Stimulated activated naive CD8-positive, alpha-beta T cell treated with anti-CD3 and anti-CD28 coated beads, Interleukin-15, Interleukin-2, amounts not matched to agents 100 U/mL and 50 U/mL, for 24 hours (primary cell): ENCODE data around the gene FSCB.
"Not testable (repeated sequence)": the region's sequence is repeated elsewhere in the genome, so short reads cannot be mapped to it uniquely, and the experiment has no call there.

Experiments
- ATAC-seq: fragments of 150-1000 bp; cut with Tn5 transposase; one replicate; pipeline ENCODE4 v1.10.0; 2021
- DNase-seq: peaks from one replicate; pipeline ENCODE4 v3.0.0; 2021

FSCB gene

GRCh38 chr14:44507183-44507582, at the start of gene FSCB:
FSCB (minus strand) TSS chr14:44507283; CDS start chr14:44506987, 296 bp downstream.
- no peak for DNase-seq
- ATAC-seq, result no peak

- DNase-seq, result no peak
- no peak for ATAC-seq
Observed at GRCh38 chr14:44531658-44532057, 24.6 kb upstream of the FSCB start.

GRCh38 chr14:44530475-44530874, 23.4 kb upstream of the FSCB start:
- no peak for ATAC-seq
- no peak for DNase-seq

GRCh38 chr14:44529026-44529425, 21.9 kb upstream of the FSCB start:
- no peak for ATAC-seq
- no peak for DNase-seq

GRCh38 chr14:44528180-44528579, 21.1 kb upstream of the FSCB start:
- no peak for ATAC-seq
- DNase-seq, result no peak

- ATAC-seq, result no peak
Observed at GRCh38 chr14:44525237-44525636, 18.2 kb upstream of the FSCB start.

GRCh38 chr14:44515668-44516067, 8.6 kb upstream of the FSCB start:
- not testable (repeated sequence) for ATAC-seq, DNase-seq

More at GRCh38 chr14:44525237-44525636, 18.2 kb upstream of the FSCB start:
- no peak for DNase-seq

GRCh38 chr14:44508834-44509233, 1.8 kb upstream of the FSCB start:
- no peak for ATAC-seq

GRCh38 chr14:44505588-44505987, 1.5 kb downstream of the FSCB start:
- ATAC-seq, result no peak

More at GRCh38 chr14:44508834-44509233, 1.8 kb upstream of the FSCB start:
- DNase-seq, result no peak

GRCh38 chr14:44497148-44497547, 9.9 kb downstream of the FSCB start:
- no peak for DNase-seq
- ATAC-seq, result no peak

More at GRCh38 chr14:44505588-44505987, 1.5 kb downstream of the FSCB start:
- DNase-seq, result no peak

- no peak for DNase-seq
- ATAC-seq, result no peak
Observed at GRCh38 chr14:44494137-44494536, 12.9 kb downstream of the FSCB start.

GRCh38 chr14:44490966-44491365, 16.1 kb downstream of the FSCB start:
- DNase-seq (no peak), ATAC-seq (no peak)

- DNase-seq, result no peak
- no peak for ATAC-seq
Observed at GRCh38 chr14:44477953-44478352, 29.1 kb downstream of the FSCB start.

- DNase-seq, result no peak
- no peak for ATAC-seq
Observed at GRCh38 chr14:44468771-44469170, 38.3 kb downstream of the FSCB start.

- no peak for ATAC-seq
- no peak for DNase-seq
Observed at GRCh38 chr14:44463356-44464004, 43.6 kb downstream of the FSCB start.

GRCh38 chr14:44462381-44462780, 44.7 kb downstream of the FSCB start:
- DNase-seq, result no peak
- no peak for ATAC-seq

GRCh38 chr14:44461811-44462210, 45.3 kb downstream of the FSCB start:
- no peak for ATAC-seq

More at GRCh38 chr14:44461811-44462210, 45.3 kb downstream of the FSCB start:
- no peak for DNase-seq
